ENCODE data around the gene SLC23A1.

SLC23A1 gene

DNA sequence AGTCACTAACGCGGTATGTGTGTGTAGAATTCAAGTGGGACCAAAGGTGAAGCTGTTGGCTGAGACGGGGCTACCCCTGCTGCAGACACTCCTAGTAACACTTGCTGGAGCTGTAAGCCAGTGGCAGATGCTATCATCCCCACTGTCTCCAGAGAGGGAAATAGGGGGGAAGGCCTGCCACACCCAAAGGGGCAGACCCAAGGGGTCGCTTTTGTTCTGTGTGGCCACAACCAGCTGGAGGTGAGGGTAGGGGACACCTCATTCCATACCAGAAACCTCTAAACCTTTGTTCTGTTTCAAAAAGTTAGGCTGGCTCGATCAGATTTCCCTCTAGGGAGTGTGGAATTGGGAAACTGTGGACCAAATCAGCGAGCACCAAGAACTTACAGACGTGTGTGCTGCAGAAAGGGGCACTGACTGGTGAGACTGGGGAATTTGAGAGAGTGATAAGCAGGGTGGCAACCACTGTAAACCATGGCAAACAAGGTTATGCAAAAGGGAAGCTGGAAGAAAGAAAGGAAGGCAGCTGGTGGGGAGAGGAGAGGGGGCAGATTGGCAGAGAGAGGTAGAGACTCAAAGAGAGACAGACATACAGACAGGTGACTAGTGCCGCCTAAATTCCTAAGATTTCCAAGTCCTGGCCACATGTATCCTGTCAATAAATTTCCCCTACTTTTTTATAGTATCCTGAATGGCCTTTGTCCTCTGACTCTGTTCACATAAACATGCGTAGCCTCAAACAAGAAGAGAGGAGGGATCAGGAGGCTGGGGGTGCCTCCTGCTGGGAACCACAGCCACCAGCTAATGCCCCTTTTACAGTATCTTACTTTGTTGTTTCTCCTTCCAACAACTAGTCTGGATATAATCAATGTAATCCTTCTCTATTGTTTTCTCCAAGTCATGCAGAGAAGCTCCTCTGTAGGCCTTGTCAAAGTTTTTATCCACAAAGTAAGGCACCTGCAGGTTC, 36.4 kb upstream of the SLC23A1 start:
- no peaks in the 10 kb centered on the region for H3K4me1 ChIP-seq (ENCODE audit: insufficient read depth, low read length, severe bottlenecking)
- no peak overlapping the region for H3K9ac ChIP-seq (ENCODE audit: low read length)
- no peak overlapping the region for H3K27ac ChIP-seq (ENCODE audit: low read depth, low read length, poor library complexity, severe bottlenecking)
- no peaks in the 10 kb centered on the region for H4K20me1 ChIP-seq (ENCODE audit: insufficient read depth, low read length)
- no peak for TF ChIP-seq EZH2 (IDR thresholded peaks at IDR 0.05; ENCODE audit: borderline replicate concordance, low read length)
- TF ChIP-seq, protein P1, sequence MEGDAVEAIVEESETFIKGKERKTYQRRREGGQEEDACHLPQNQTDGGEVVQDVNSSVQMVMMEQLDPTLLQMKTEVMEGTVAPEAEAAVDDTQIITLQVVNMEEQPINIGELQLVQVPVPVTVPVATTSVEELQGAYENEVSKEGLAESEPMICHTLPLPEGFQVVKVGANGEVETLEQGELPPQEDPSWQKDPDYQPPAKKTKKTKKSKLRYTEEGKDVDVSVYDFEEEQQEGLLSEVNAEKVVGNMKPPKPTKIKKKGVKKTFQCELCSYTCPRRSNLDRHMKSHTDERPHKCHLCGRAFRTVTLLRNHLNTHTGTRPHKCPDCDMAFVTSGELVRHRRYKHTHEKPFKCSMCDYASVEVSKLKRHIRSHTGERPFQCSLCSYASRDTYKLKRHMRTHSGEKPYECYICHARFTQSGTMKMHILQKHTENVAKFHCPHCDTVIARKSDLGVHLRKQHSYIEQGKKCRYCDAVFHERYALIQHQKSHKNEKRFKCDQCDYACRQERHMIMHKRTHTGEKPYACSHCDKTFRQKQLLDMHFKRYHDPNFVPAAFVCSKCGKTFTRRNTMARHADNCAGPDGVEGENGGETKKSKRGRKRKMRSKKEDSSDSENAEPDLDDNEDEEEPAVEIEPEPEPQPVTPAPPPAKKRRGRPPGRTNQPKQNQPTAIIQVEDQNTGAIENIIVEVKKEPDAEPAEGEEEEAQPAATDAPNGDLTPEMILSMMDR (IDR thresholded peaks at IDR 0.05; ENCODE audit: low read length), result no peak
- H3F3A ChIP-seq (ENCODE audit: insufficient read depth, low read length), result no peaks in the 10 kb centered on the region
- H3K4me2 ChIP-seq (ENCODE audit: low read length), result no peak overlapping the region
- H3K36me3 ChIP-seq (ENCODE audit: insufficient read depth, low read length), result no peaks in the 10 kb centered on the region
- H3K9me3 ChIP-seq (ENCODE audit: low read length), result no peaks in the 10 kb centered on the region
- H3K27me3 ChIP-seq (ENCODE audit: insufficient read depth, low read length), result no peaks in the 10 kb centered on the region
- no peaks in the 10 kb centered on the region for H3K9me2 ChIP-seq (ENCODE audit: low read depth, low read length)
- H3K4me3 ChIP-seq (ENCODE audit: low read depth, low read length, poor library complexity, severe bottlenecking), result no peak overlapping the region
- no peaks in the 10 kb centered on the region for H3K79me2 ChIP-seq (ENCODE audit: insufficient read depth, low read length)
- H2AFZ ChIP-seq (ENCODE audit: low read length), result no peak overlapping the region

- TF ChIP-seq EZH2 (IDR thresholded peaks at IDR 0.05; ENCODE audit: borderline replicate concordance, low read length), result no peak
- TF ChIP-seq, protein P1 (IDR thresholded peaks at IDR 0.05; ENCODE audit: low read length), result no peak
- H3K4me1 ChIP-seq (ENCODE audit: insufficient read depth, low read length, severe bottlenecking), result no peaks in the 10 kb centered on the region
- no peaks in the 10 kb centered on the region for H4K20me1 ChIP-seq (ENCODE audit: insufficient read depth, low read length)
These were observed 35.7 kb upstream of the SLC23A1 start for GRCh38 chr5:139418793-139419192.

GRCh38 chr5:139417214-139417613, 34.1 kb upstream of the SLC23A1 start:
- no peak overlapping the region for H3K4me3 ChIP-seq (ENCODE audit: low read depth, low read length, poor library complexity, severe bottlenecking)
- no peak overlapping the region for H3K4me2 ChIP-seq (ENCODE audit: low read length)
- no peak overlapping the region for H2AFZ ChIP-seq (ENCODE audit: low read length)
- H3F3A ChIP-seq (ENCODE audit: insufficient read depth, low read length), result no peaks in the 10 kb centered on the region
- no peaks in the 10 kb centered on the region for H3K9me3 ChIP-seq (ENCODE audit: low read length)
- H3K9me2 ChIP-seq (ENCODE audit: low read depth, low read length), result no peaks in the 10 kb centered on the region
- no peaks in the 10 kb centered on the region for H3K27me3 ChIP-seq (ENCODE audit: insufficient read depth, low read length)
- TF ChIP-seq EZH2 (IDR thresholded peaks at IDR 0.05; ENCODE audit: borderline replicate concordance, low read length), result no peak
- H3K9ac ChIP-seq (ENCODE audit: low read length), result no peak overlapping the region
- H3K79me2 ChIP-seq (ENCODE audit: insufficient read depth, low read length), result no peaks in the 10 kb centered on the region
- H3K36me3 ChIP-seq (ENCODE audit: insufficient read depth, low read length), result no peaks in the 10 kb centered on the region
- H3K27ac ChIP-seq (ENCODE audit: low read depth, low read length, poor library complexity, severe bottlenecking), result no peak overlapping the region
- no peaks in the 10 kb centered on the region for H4K20me1 ChIP-seq (ENCODE audit: insufficient read depth, low read length)
- H3K4me1 ChIP-seq (ENCODE audit: insufficient read depth, low read length, severe bottlenecking), result no peaks in the 10 kb centered on the region

More at GRCh38 chr5:139418793-139419192, 35.7 kb upstream of the SLC23A1 start:
- Histone ChIP-seq H3K4me2 (ENCODE audit: low read length) (no peak overlapping the region), H3K27me3 (ENCODE audit: insufficient read depth, low read length) (no peaks in the 10 kb centered on the region), H3K9me3 (ENCODE audit: low read length) (no peaks in the 10 kb centered on the region), H3K9me2 (ENCODE audit: low read depth, low read length) (no peaks in the 10 kb centered on the region), H3K9ac (ENCODE audit: low read length) (no peak overlapping the region), H3K79me2 (ENCODE audit: insufficient read depth, low read length) (no peaks in the 10 kb centered on the region), H2AFZ (ENCODE audit: low read length) (no peak overlapping the region), H3K36me3 (ENCODE audit: insufficient read depth, low read length) (no peaks in the 10 kb centered on the region), H3F3A (ENCODE audit: insufficient read depth, low read length) (no peaks in the 10 kb centered on the region), H3K27ac (ENCODE audit: low read depth, low read length, poor library complexity, severe bottlenecking) (no peak overlapping the region), H3K4me3 (ENCODE audit: low read depth, low read length, poor library complexity, severe bottlenecking) (no peak overlapping the region)
